Body of pancreas (tissue), 4 donors: ENCODE measurements around the gene CPNE2. TPM values are rescaled to one million over a fixed set of nuclear protein-coding genes. Genes with fewer than 3 reads are reported as not detected.
A peak's percentile ranks its signal among the peaks of the same experiment; 100 is the strongest.
"Not testable (repeated sequence)": the region's sequence is repeated elsewhere in the genome, so short reads cannot be mapped to it uniquely, and the experiment has no call there.

Experiments
- ATAC-seq: fragments of 150-250 bp; one replicate; pipeline ENCODE4 v1.9.1; 2016
- DNase-seq, 4 donors: peaks; one replicate each; pipeline ENCODE4 v3.0.0-alpha.2; 2019
- H3K27ac ChIP-seq, 4 donors: fragments of 200-600 bp; sonication (generic); 1 replicate in 3 of 4; 2 replicates in 1 of 4; pipeline versions ENCODE4 v1.5.1 to v1.6.1; 2016 to 2019; ENCODE audit warnings: mild to moderate bottlenecking in 1 of 4, mixed read lengths in 1 of 4, moderate library complexity in 1 of 4
- H3K27me3 ChIP-seq, 2 donors: fragments of 200-600 bp; sonication (generic); one replicate each; pipeline ENCODE4 v1.6.0; 2016; ENCODE audit warnings: mild to moderate bottlenecking in 1 of 2
- H3K36me3 ChIP-seq, 2 donors: fragments of 200-600 bp; sonication (generic); replicated peaks in 1 of 2; 2 replicates each; pipeline ENCODE4 v1.5.1; 2016; ENCODE audit warnings: low read depth in 2 of 2; ENCODE audit not compliant: insufficient read depth in 1 of 2
- H3K4me1 ChIP-seq: fragments of 200-600 bp; sonication (generic); one replicate; pipeline ENCODE4 v1.6.0; 2016
- H3K4me3 ChIP-seq, 2 donors: fragments of 200-600 bp; sonication (generic); 1 replicate in 1 of 2; 2 replicates in 1 of 2; pipeline ENCODE4 v1.5.1; 2016 to 2019
- H3K9me3 ChIP-seq, 3 donors: fragments of 200-600 bp; sonication (generic); 1 replicate in 2 of 3; 2 replicates in 1 of 3; pipeline ENCODE4 v1.5.1; 2016
- CTCF ChIP-seq, 7 experiments: fragments of 450-650 bp in 4 of 7; fragments of 200-600 bp in 3 of 7; sonication (generic) in 3 of 7; IDR thresholded peaks; one replicate each; pipeline ENCODE4 v1.5.1; 2016 to 2019; ENCODE audit warnings: antibody characterized with exemption in 7 of 7
- POLR2A ChIP-seq, 3 donors: fragments of 450-650 bp; IDR thresholded peaks; one replicate each; pipeline ENCODE4 v1.6.1; 2016; ENCODE audit warnings: antibody characterized with exemption in 3 of 3, mild to moderate bottlenecking in 2 of 3
- WGBS, 2 donors: methylation state at CpG; one replicate each; pipeline ENCODE4 v1.1.5; 2017; 5-methylcytosine and 5-hydroxymethylcytosine counted together
- intact Hi-C: fragments of 100-400 bp; cut with DNase I; formaldehyde crosslinking; loops from one replicate; pipeline ENCODE4 v1.15.1; 2023
- total RNA-seq, 2 donors: library from RNA; depleted of rRNA; stranded (reverse); fragments of >200 nt; gene quantifications; one replicate each; pipeline ENCODE4 v1.1.0, GENCODE V29; 2016

CPNE2 gene
- total RNA-seq, 2 donors from 2014 or later, result 8.8 to 16.5 TPM

DNA sequence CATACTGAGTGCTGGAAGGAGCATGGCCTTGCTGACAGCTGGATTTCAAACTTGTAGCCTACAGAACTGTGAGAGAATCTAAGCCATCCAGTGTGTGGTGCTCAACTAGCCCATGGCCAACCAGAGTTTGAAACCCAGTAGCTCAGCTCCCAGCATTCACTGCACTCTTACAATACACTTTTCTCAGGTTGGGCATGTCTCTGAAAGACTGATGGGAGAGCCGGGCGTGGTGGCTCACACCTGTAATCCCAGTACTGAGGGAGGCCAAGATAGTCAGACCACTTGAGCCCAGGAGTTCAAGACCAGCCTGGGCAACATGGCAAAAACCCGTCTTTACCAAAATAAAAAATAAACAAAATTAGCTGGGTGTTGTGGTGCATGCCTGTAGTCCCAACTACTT lies 3.8 kb downstream of the CPNE2 start:
- no peak for TF ChIP-seq POLR2A (IDR thresholded peaks at IDR 0.05)
- TF ChIP-seq CTCF (IDR thresholded peaks at IDR 0.05), result no peak
- intact Hi-C loops, result no loop called here
- H3K27ac ChIP-seq, result no peak overlapping the region
- no peaks in the 10 kb centered on the region for H3K36me3 ChIP-seq
- H3K4me1 ChIP-seq, result peaks cover 21% of the 10 kb centered on the region
- H3K27me3 ChIP-seq, result no peaks in the 10 kb centered on the region
- ATAC-seq, result no peak
- H3K9me3 ChIP-seq, result no peaks in the 10 kb centered on the region
- DNase-seq, result no peak
- WGBS, 2 donors, result 90 to 95% methylated on average over 3 of the region's 3 CpGs
- H3K4me3 ChIP-seq, result no peak overlapping the region

- WGBS, 2 donors, result 89 to 100% methylated on average over 2 of the region's 2 CpGs
- intact Hi-C loops, result no loop called here
These were observed 4.4 kb downstream of the CPNE2 start for GRCh38 chr16:57096793-57097192.

DNA sequence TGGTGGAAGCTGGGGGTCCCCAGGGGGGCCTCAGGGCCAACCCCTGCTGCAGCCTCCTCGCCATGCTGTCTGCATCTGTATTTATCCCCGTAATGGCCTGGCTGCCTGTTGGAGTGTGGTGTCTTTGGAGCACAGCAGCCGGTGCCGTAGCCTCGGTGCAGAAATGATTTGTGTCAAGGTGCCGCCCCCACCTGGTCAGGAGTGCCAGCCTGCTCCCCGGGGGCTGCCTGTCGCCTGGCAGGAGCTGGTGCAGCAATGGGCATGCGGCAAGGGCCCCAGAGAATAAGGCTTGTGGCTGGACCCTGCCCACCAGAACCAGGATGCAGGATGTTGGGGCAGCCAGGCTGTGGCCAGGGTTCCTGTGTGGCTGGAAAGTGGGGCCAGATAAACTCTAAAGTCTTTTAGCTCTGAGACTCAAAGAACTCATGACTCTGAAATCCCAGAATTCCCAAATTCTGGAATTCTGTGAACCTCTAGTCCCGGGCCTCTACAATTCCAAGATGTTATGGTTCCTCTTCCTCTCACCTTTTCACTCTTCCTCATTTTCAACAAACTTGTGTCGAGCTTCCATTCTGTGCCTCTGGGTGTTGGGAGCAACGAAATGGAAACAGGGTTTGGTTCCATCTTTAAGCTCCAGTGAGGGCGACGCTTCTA lies 5.9 kb downstream of the CPNE2 start:
- DNase-seq, result peak in 1 of 4 donors; percentile 15
- H3K4me3 ChIP-seq, result no peak overlapping the region
- TF ChIP-seq POLR2A (IDR thresholded peaks at IDR 0.05) (no peak), CTCF (IDR thresholded peaks at IDR 0.05) (no peak)
- H3K27ac ChIP-seq, result no peak overlapping the region
- intact Hi-C loops, result no loop called here
- H3K9me3 ChIP-seq, result no peaks in the 10 kb centered on the region
- peaks cover 8% of the 10 kb centered on the region for H3K4me1 ChIP-seq
- ATAC-seq, result no peak
- H3K36me3 ChIP-seq, result no peaks in the 10 kb centered on the region
- no peaks in the 10 kb centered on the region for H3K27me3 ChIP-seq
- WGBS, 2 donors, result 69 to 77% methylated on average over 8 to 14 of the region's 14 CpGs

More at GRCh38 chr16:57096793-57097192, 4.4 kb downstream of the CPNE2 start:
- H3K27ac ChIP-seq, result no peak overlapping the region
- peaks cover 15% of the 10 kb centered on the region for H3K4me1 ChIP-seq
- H3K36me3 ChIP-seq, result no peaks in the 10 kb centered on the region
- no peak overlapping the region for H3K4me3 ChIP-seq
- TF ChIP-seq CTCF (IDR thresholded peaks at IDR 0.05) (no peak), POLR2A (IDR thresholded peaks at IDR 0.05) (no peak)
- no peak for DNase-seq
- no peaks in the 10 kb centered on the region for H3K27me3 ChIP-seq
- no peak for ATAC-seq
- no peaks in the 10 kb centered on the region for H3K9me3 ChIP-seq

DNA sequence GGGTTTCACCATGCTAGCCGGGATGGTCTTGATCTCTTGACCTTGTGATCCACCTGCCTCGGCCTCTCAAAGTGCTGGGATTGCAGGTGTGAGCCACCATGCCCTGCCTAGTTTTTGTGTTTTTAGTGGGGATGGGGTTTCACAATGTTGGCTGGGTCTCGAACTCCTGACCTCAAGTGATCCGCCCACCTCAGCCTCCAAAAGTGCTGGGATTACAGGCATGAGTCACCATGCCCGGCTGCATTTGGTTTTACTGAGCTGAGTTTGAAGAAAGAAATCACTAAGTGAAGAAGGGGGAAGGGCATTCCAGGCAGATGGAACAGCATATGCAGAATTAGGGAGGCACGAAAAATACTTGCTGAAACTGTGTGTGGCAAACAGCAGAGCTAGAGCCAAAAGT lies 7.6 kb downstream of the CPNE2 start:
- H3K9me3 ChIP-seq, H3K36me3 ChIP-seq, DNase-seq, intact Hi-C loops, H3K4me1 ChIP-seq, H3K27ac ChIP-seq, H3K27me3 ChIP-seq, H3K4me3 ChIP-seq, ATAC-seq: not testable (repeated sequence)
- 74 to 77% methylated on average over 6 of the region's 6 CpGs for WGBS, 2 donors

GRCh38 chr16:57100445-57100844 lies 8.1 kb downstream of the CPNE2 start:
- Histone ChIP-seq H3K27ac (no peak overlapping the region), H3K9me3 (no peaks in the 10 kb centered on the region), H3K4me3 (no peak overlapping the region), H3K36me3 (no peaks in the 10 kb centered on the region), H3K27me3 (no peaks in the 10 kb centered on the region), H3K4me1 (no peaks in the 10 kb centered on the region)
- intact Hi-C loops, result no loop called here
- TF ChIP-seq POLR2A (IDR thresholded peaks at IDR 0.05), result no peak
- no peak for TF ChIP-seq CTCF (IDR thresholded peaks at IDR 0.05)
- WGBS, 2 donors, result 100% methylated on average over 1 of the region's 1 CpG
- ATAC-seq (no peak), DNase-seq (no peak)
